Measurements from ENCODE around the gene SV2B. TPM values are rescaled to one million over a fixed set of nuclear protein-coding genes. Genes with fewer than 3 reads are reported as not detected.

Gene SV2B
- total RNA-seq, 1 experiment from 2014 or later: 0.44 TPM

DNA sequence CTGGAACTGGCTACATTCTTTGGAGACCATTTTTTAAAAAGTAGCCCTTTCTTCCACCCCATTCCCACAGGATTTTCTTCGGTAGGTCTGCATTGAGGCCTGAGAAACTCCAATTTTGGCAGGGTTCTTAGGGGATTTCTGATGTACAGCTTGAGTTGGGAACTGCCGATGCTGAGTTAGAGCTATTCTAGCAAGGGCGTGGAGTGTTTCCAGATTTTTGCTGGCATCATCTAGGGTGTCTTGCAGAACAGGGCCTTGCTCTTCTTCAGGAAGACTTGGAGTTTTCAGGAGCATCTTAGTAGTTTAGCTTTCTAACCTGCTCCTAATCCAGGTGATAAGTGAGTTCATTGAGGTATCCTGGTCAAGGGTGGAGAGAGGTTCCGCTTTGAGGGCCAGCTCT lies 41.0 kb downstream of the SV2B start:
- DNase-seq (ENCODE audit: unreplicated experiment): no peak
- CTCF ChIA-PET: interaction anchor here (0.6 to 2.6 kb wide), 16 partner anchors 10 to 184 kb away, joined by 3 to 11 read pairs (median 4); partner anchors contain the start of gene SV2B
- peaks cover 27% of the 10 kb centered on the region for H3K27me3 Mint-ChIP-seq (ENCODE audit: insufficient read depth, unreplicated experiment)
- no peaks in the 10 kb centered on the region for H3K4me1 Mint-ChIP-seq (ENCODE audit: insufficient read depth, unreplicated experiment)
- H3K9me3 Mint-ChIP-seq (ENCODE audit: unreplicated experiment): no peaks in the 10 kb centered on the region
- BruUV-seq (replicated peaks): no TSS peak
- no peak for TF ChIP-seq CTCF (IDR thresholded peaks at IDR 0.05; ENCODE audit: unreplicated experiment)
- no peaks in the 10 kb centered on the region for H3K36me3 Mint-ChIP-seq (ENCODE audit: insufficient read depth, unreplicated experiment)
- intact Hi-C loops (cut with micrococcal nuclease): no loop called here
- no peak overlapping the region for H3K4me3 Mint-ChIP-seq (ENCODE audit: unreplicated experiment)
- POLR2A ChIA-PET: interaction anchor here (1.0 kb wide), 1 partner anchor 11 kb away, joined by 3 read pairs; no protein-coding TSS in a partner anchor
- no peak overlapping the region for H3K27ac Mint-ChIP-seq (ENCODE audit: low read depth, unreplicated experiment)

- CTCF ChIA-PET: interaction anchor here (0.6 to 2.6 kb wide), 9 partner anchors 9 to 130 kb away, joined by 3 to 11 read pairs (median 4); no protein-coding TSS in a partner anchor
- peaks cover 32% of the 10 kb centered on the region for H3K27me3 Mint-ChIP-seq (ENCODE audit: insufficient read depth, unreplicated experiment)
- H3K9me3 Mint-ChIP-seq (ENCODE audit: unreplicated experiment): no peaks in the 10 kb centered on the region
- H3K36me3 Mint-ChIP-seq (ENCODE audit: insufficient read depth, unreplicated experiment): no peaks in the 10 kb centered on the region
- H3K4me3 Mint-ChIP-seq (ENCODE audit: unreplicated experiment): no peak overlapping the region
- no TSS peak for BruUV-seq (replicated peaks)
- POLR2A ChIA-PET: interaction anchor here (0.7 kb wide), 1 partner anchor 1082 kb away, joined by 3 read pairs; no protein-coding TSS in a partner anchor
- no peak overlapping the region for H3K27ac Mint-ChIP-seq (ENCODE audit: low read depth, unreplicated experiment)
- no peaks in the 10 kb centered on the region for H3K4me1 Mint-ChIP-seq (ENCODE audit: insufficient read depth, unreplicated experiment)
- intact Hi-C loops (cut with micrococcal nuclease): loop anchor here (1.0 kb wide), 1 partner anchor 86 kb away; no protein-coding TSS in a partner anchor
- peak; percentile 26 for DNase-seq (ENCODE audit: unreplicated experiment)
- TF ChIP-seq CTCF (IDR thresholded peaks at IDR 0.05; ENCODE audit: unreplicated experiment): peak; percentile 38
Measured at GRCh38 chr15:91142106-91142744, 42.2 kb downstream of the SV2B start.

GRCh38 chr15:91142946-91143345 lies 42.9 kb downstream of the SV2B start:
- Mint-ChIP-seq H3K27me3 (ENCODE audit: insufficient read depth, unreplicated experiment) (peaks cover 39% of the 10 kb centered on the region), H3K4me3 (ENCODE audit: unreplicated experiment) (no peak overlapping the region), H3K9me3 (ENCODE audit: unreplicated experiment) (no peaks in the 10 kb centered on the region), H3K27ac (ENCODE audit: low read depth, unreplicated experiment) (no peak overlapping the region), H3K4me1 (ENCODE audit: insufficient read depth, unreplicated experiment) (no peaks in the 10 kb centered on the region), H3K36me3 (ENCODE audit: insufficient read depth, unreplicated experiment) (no peaks in the 10 kb centered on the region)
- CTCF ChIA-PET: interaction anchor here (1.7 to 2.6 kb wide), 3 partner anchors 21 to 87 kb away, joined by 4 to 11 read pairs (median 4); no protein-coding TSS in a partner anchor
- BruUV-seq (replicated peaks): no TSS peak
- intact Hi-C loops (cut with micrococcal nuclease): loop anchor here (1.0 kb wide), 1 partner anchor 87 kb away; no protein-coding TSS in a partner anchor
- no peak for TF ChIP-seq CTCF (IDR thresholded peaks at IDR 0.05; ENCODE audit: unreplicated experiment)
- POLR2A ChIA-PET: interaction anchor here (0.7 kb wide), 1 partner anchor 1083 kb away, joined by 3 read pairs; no protein-coding TSS in a partner anchor
- DNase-seq (ENCODE audit: unreplicated experiment): no peak

- POLR2A ChIA-PET: no interaction called here
- no TSS peak for BruUV-seq (replicated peaks)
- CTCF ChIA-PET: no interaction called here
- H3K4me3 Mint-ChIP-seq (ENCODE audit: unreplicated experiment): no peak overlapping the region
- no peak overlapping the region for H3K27ac Mint-ChIP-seq (ENCODE audit: low read depth, unreplicated experiment)
- H3K27me3 Mint-ChIP-seq (ENCODE audit: insufficient read depth, unreplicated experiment): peaks cover 46% of the 10 kb centered on the region
- intact Hi-C loops (cut with micrococcal nuclease): no loop called here
- no peak for DNase-seq (ENCODE audit: unreplicated experiment)
- no peak for TF ChIP-seq CTCF (IDR thresholded peaks at IDR 0.05; ENCODE audit: unreplicated experiment)
- H3K4me1 Mint-ChIP-seq (ENCODE audit: insufficient read depth, unreplicated experiment): no peaks in the 10 kb centered on the region
- H3K36me3 Mint-ChIP-seq (ENCODE audit: insufficient read depth, unreplicated experiment): no peaks in the 10 kb centered on the region
- H3K9me3 Mint-ChIP-seq (ENCODE audit: unreplicated experiment): no peaks in the 10 kb centered on the region
Measured at GRCh38 chr15:91146728-91147127, 46.7 kb downstream of the SV2B start.

Measured in MCF 10A (cell line).